ENCODE results near the gene RNASE11. TPM values are rescaled to one million over a fixed set of nuclear protein-coding genes. Genes with fewer than 3 reads are reported as not detected.

Gene RNASE11
- polyA plus RNA-seq, 1 donor (not counting 4 experiments of a cell fraction or from before 2014, with no cell fraction given): not detected

DNA sequence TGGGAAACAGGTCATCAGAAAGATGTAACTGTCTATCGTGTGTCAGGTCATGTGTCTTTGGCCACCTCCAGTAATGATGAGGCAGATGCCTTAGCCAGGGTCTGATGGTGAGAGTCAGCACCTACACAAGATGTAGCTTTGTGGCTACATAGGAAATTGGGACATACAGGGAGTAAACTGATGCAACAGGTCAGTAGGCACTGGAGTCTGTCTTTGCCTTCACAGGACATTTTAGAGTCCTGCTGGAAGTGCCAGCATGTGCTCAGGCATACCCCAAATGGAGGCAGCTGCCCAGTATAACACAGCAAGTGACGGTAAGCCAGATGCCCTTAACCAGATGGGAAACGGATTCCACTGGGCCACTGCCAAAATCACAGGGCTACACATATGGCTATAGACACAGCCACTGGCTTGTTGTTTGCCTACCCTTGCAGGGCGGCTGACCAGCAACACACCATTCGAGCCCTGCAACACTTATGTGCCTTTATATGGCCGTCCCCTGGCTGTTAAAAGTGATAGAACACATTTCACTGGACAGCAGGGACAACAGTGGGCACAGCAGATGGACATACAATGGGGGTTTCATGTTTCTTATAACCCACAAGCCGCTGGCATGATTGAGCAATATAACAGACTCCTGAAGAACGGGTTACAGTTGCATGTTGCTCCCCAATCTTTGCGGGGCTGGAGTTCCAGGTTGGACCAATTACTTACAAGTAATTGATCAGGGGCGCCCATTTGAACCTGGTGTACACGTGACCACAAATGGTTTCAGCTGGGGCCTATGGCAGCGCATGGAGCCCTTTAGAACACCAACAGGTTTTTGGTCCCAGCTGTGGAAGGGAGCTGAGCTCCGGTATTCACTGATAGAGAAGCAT is 16.3 kb upstream of the RNASE11 start:
- Histone ChIP-seq H3K79me2 (ENCODE audit: control insufficient read depth, insufficient read depth, low read length) (no peaks in the 10 kb centered on the region), H3K9me3 (ENCODE audit: control insufficient read depth, low read depth, low read length) (no peaks in the 10 kb centered on the region), H3K27me3 (ENCODE audit: control insufficient read depth, extremely low read depth, insufficient read depth, low read length) (no peaks in the 10 kb centered on the region), H3K36me3 (ENCODE audit: control insufficient read depth in 2 of 2, extremely low read depth in 1 of 2, insufficient read depth in 2 of 2, low read length in 2 of 2) (no peaks in the 10 kb centered on the region), H3K9ac (ENCODE audit: control insufficient read depth, extremely low read depth, insufficient read depth, low read length) (no peak overlapping the region), H3K4me3 (ENCODE audit: control insufficient read depth in 2 of 3, extremely low read depth in 1 of 3, insufficient read depth in 2 of 3, low read depth in 1 of 3, low read length in 3 of 3) (no peak overlapping the region), H3K4me2 (ENCODE audit: control insufficient read depth, extremely low read depth, insufficient read depth, low read depth, low read length) (no peak overlapping the region), H2AFZ (ENCODE audit: control insufficient read depth, low read length) (no peak overlapping the region), H4K20me1 (ENCODE audit: control insufficient read depth, extremely low read depth, insufficient read depth, low read length) (no peaks in the 10 kb centered on the region), H3K27ac (ENCODE audit: control insufficient read depth, insufficient read depth, low read length) (no peak overlapping the region), H3K4me1 (ENCODE audit: control insufficient read depth, extremely low read depth, insufficient read depth, low read length) (no peaks in the 10 kb centered on the region), H3K9me1 (ENCODE audit: control insufficient read depth, extremely low read depth, insufficient read depth, low read length) (no peaks in the 10 kb centered on the region)
- FAIRE-seq: no peak
- dilution Hi-C loops (cut with MboI; ENCODE audit: extremely low pct_ligation_motif_present, low sequenced_read_pairs): no loop called here
- no peak for TF ChIP-seq EZH2 (IDR thresholded peaks at IDR 0.05; ENCODE audit: low read length)
- TF ChIP-seq, protein P1, sequence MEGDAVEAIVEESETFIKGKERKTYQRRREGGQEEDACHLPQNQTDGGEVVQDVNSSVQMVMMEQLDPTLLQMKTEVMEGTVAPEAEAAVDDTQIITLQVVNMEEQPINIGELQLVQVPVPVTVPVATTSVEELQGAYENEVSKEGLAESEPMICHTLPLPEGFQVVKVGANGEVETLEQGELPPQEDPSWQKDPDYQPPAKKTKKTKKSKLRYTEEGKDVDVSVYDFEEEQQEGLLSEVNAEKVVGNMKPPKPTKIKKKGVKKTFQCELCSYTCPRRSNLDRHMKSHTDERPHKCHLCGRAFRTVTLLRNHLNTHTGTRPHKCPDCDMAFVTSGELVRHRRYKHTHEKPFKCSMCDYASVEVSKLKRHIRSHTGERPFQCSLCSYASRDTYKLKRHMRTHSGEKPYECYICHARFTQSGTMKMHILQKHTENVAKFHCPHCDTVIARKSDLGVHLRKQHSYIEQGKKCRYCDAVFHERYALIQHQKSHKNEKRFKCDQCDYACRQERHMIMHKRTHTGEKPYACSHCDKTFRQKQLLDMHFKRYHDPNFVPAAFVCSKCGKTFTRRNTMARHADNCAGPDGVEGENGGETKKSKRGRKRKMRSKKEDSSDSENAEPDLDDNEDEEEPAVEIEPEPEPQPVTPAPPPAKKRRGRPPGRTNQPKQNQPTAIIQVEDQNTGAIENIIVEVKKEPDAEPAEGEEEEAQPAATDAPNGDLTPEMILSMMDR (optimal IDR thresholded peaks at IDR 0.05 in 1 of 3, IDR thresholded peaks at IDR 0.05 in 1 of 3, conservative IDR thresholded peaks at IDR 0.05 in 1 of 3; ENCODE audit: extremely low read depth in 1 of 3, insufficient read depth in 2 of 3, low read length in 3 of 3): no peak
- DNase-seq (ENCODE audit: low read depth, low spot score): no peak

DNA sequence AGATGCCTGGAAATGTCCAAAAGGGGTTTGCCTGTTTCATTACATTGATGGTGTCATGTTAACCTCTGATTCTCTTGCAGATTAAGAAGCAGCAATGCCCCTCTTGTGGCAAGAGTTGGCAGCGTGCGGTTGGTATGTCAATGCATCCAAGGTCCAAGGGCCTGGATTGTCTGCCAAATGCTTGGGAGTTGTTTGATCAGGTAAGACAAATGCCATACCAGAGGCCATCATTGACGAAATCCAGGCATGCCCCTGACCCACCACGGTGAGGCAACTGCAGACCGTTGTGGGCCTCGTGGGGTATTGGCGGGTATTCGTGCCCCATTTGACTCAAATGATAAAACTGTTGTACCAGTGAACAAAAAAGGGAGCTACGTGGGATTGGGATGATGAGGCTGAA is 14.8 kb upstream of the RNASE11 start:
- TF ChIP-seq EZH2 (IDR thresholded peaks at IDR 0.05; ENCODE audit: low read length): no peak
- TF ChIP-seq, protein P1 (optimal IDR thresholded peaks at IDR 0.05 in 1 of 3, IDR thresholded peaks at IDR 0.05 in 1 of 3, conservative IDR thresholded peaks at IDR 0.05 in 1 of 3; ENCODE audit: extremely low read depth in 1 of 3, insufficient read depth in 2 of 3, low read length in 3 of 3): no peak
- H2AFZ ChIP-seq (ENCODE audit: control insufficient read depth, low read length): no peak overlapping the region
- H3K9me1 ChIP-seq (ENCODE audit: control insufficient read depth, extremely low read depth, insufficient read depth, low read length): no peaks in the 10 kb centered on the region
- H4K20me1 ChIP-seq (ENCODE audit: control insufficient read depth, extremely low read depth, insufficient read depth, low read length): no peaks in the 10 kb centered on the region
- no peaks in the 10 kb centered on the region for H3K36me3 ChIP-seq (ENCODE audit: control insufficient read depth in 2 of 2, extremely low read depth in 1 of 2, insufficient read depth in 2 of 2, low read length in 2 of 2)
- H3K4me3 ChIP-seq (ENCODE audit: control insufficient read depth in 2 of 3, extremely low read depth in 1 of 3, insufficient read depth in 2 of 3, low read depth in 1 of 3, low read length in 3 of 3): no peak overlapping the region
- dilution Hi-C loops (cut with MboI; ENCODE audit: extremely low pct_ligation_motif_present, low sequenced_read_pairs): no loop called here
- no peak for DNase-seq (ENCODE audit: low read depth, low spot score)
- H3K4me2 ChIP-seq (ENCODE audit: control insufficient read depth, extremely low read depth, insufficient read depth, low read depth, low read length): no peak overlapping the region
- peaks cover 7% of the 10 kb centered on the region for H3K4me1 ChIP-seq (ENCODE audit: control insufficient read depth, extremely low read depth, insufficient read depth, low read length)
- no peak overlapping the region for H3K9ac ChIP-seq (ENCODE audit: control insufficient read depth, extremely low read depth, insufficient read depth, low read length)
- FAIRE-seq: no peak
- no peaks in the 10 kb centered on the region for H3K27me3 ChIP-seq (ENCODE audit: control insufficient read depth, extremely low read depth, insufficient read depth, low read length)
- H3K9me3 ChIP-seq (ENCODE audit: control insufficient read depth, low read depth, low read length): no peaks in the 10 kb centered on the region
- no peak overlapping the region for H3K27ac ChIP-seq (ENCODE audit: control insufficient read depth, insufficient read depth, low read length)
- no peaks in the 10 kb centered on the region for H3K79me2 ChIP-seq (ENCODE audit: control insufficient read depth, insufficient read depth, low read length)
